ENCODE data around the gene COG2.
"Not testable (repeated sequence)": the region's sequence is repeated elsewhere in the genome, so short reads cannot be mapped to it uniquely, and the experiment has no call there.

The COG2 gene

GRCh38 chr1:230642263-230642959 lies at the start of gene COG2:
COG2 (plus strand) TSS chr1:230642481; CDS start chr1:230642607, 126 bp downstream.
- TF ChIP-seq GATA1 (IDR thresholded peaks at IDR 0.05; ENCODE audit: low read depth, low read length) (no peak), POLR2A (IDR thresholded peaks at IDR 0.05; ENCODE audit: low read length) (peak; percentile 86)
- DNase-seq: peak; percentile 96 to 97

GRCh38 chr1:230592848-230593414 lies 49.4 kb upstream of the COG2 start:
- TF ChIP-seq GATA1 (IDR thresholded peaks at IDR 0.05; ENCODE audit: low read depth, low read length): no peak
- TF ChIP-seq POLR2A (IDR thresholded peaks at IDR 0.05; ENCODE audit: low read length): no peak
- no peak for DNase-seq

- no peak for DNase-seq
Observed at GRCh38 chr1:230594214-230594773, 48.0 kb upstream of the COG2 start.

DNA sequence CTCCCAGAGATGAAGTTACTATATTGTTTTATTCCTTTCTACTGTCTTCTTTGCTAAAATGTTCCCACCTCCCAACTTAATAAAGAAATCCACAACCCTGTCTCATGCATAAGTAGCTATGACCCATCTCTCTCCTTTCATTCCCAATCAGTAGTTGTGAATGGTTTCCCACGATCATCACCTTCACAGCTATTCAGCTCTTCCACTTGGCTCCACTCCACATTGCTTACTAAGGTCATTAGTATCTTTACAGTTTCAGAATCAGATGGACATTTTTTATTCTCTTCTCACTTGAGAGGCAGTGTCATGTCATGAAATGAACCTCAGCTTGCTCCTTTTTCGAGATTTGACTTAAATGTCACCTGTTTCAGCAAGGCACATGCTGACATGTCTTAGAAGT lies 47.1 kb upstream of the COG2 start:
- TF ChIP-seq POLR2A (IDR thresholded peaks at IDR 0.05; ENCODE audit: low read length) (no peak), GATA1 (IDR thresholded peaks at IDR 0.05; ENCODE audit: low read depth, low read length) (no peak)
- no peak for DNase-seq

More at GRCh38 chr1:230594214-230594773, 48.0 kb upstream of the COG2 start:
- TF ChIP-seq GATA1 (IDR thresholded peaks at IDR 0.05; ENCODE audit: low read depth, low read length) (no peak), POLR2A (IDR thresholded peaks at IDR 0.05; ENCODE audit: low read length) (no peak)

DNA sequence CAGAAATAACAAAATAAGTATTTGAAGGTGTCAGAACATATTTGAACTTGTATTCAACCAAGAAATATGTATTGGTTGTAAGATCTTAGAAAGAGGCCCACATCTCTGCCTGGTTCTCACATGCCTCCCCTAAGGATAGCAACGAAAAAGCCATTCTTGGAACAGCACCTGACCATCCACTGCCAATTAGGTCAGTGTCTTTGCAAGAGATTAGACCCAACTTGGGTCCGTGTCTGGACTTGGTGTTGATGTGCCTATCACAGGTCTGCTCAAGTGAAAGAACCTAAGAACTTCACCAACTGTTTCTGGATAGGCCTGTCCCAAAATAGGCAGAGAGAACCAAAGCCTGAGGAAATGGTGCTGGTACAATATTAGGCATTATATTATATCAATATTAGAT lies 46.0 kb upstream of the COG2 start:
- no peak for TF ChIP-seq GATA1 (IDR thresholded peaks at IDR 0.05; ENCODE audit: low read depth, low read length)
- no peak for TF ChIP-seq POLR2A (IDR thresholded peaks at IDR 0.05; ENCODE audit: low read length)
- no peak for DNase-seq

- no peak for DNase-seq
- TF ChIP-seq GATA1 (IDR thresholded peaks at IDR 0.05; ENCODE audit: low read depth, low read length) (no peak), POLR2A (IDR thresholded peaks at IDR 0.05; ENCODE audit: low read length) (no peak)
Observed at GRCh38 chr1:230598745-230599144, 43.5 kb upstream of the COG2 start.

GRCh38 chr1:230599926-230600656 lies 42.2 kb upstream of the COG2 start:
- no peak for TF ChIP-seq POLR2A (IDR thresholded peaks at IDR 0.05; ENCODE audit: low read length)
- TF ChIP-seq GATA1 (IDR thresholded peaks at IDR 0.05; ENCODE audit: low read depth, low read length): no peak

DNA sequence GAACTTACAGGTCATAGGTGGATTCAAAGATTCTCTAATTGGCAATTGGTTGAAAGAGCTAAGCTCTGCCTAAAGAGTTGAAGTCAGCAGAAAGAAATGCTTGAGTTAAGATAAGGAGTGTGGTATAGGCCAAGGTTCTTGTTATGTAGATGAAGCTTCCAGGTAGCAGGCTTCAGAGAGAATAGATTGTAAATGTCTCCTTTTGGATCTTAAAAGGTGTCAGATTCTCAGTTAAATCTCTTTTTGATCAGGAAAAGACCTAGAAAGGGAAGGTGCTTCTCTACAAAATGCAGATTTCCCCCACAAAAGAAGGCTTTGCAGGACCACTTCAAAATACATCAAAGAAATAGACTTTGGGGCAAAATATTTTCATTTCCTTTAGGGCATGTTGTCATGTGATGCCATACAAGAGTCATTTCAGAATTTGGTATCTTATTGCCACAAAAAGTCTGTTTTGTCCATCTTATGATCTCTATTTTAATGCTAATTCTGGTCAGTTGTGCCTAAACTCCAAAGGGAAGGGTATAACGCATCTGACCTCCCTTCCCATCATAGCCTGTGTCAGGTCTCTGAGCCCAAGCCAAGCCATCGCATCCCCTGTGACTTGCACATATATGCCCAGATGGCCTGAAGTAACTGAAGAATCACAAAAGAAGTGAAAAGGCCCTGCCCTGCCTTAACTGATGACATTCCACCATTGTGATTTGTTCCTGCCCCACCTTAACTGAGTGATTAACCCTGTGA lies 41.5 kb upstream of the COG2 start:
- DNase-seq: not testable (repeated sequence)

More at GRCh38 chr1:230599926-230600656, 42.2 kb upstream of the COG2 start:
- DNase-seq: no peak

DNA sequence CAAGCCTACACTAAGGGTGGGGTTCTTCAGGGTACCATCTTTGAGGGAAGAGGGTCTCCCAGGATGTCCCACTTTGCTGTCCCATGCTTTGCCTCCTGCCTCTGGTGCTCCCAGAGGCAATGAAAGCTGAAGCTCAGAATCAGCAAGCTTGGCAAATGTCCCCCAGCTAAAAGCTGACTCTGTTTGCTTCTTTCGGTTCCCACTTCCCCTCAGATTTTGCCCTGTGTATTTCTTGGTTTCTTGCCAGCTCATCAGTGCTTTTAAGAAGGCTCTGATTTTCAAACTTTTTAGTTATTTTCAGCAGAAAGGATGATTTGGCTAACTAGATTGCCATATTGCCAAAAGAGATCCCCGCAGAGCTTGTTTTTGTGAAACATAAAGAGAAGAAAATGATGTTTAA lies 33.1 kb upstream of the COG2 start:
- TF ChIP-seq POLR2A (IDR thresholded peaks at IDR 0.05; ENCODE audit: low read length) (no peak), GATA1 (IDR thresholded peaks at IDR 0.05; ENCODE audit: low read depth, low read length) (no peak)

GRCh38 chr1:230610589-230610988 lies 31.7 kb upstream of the COG2 start:
- no peak for TF ChIP-seq GATA1 (IDR thresholded peaks at IDR 0.05; ENCODE audit: low read depth, low read length)
- no peak for TF ChIP-seq POLR2A (IDR thresholded peaks at IDR 0.05; ENCODE audit: low read length)
- no peak for DNase-seq

More for the DNA sequence above, 33.1 kb upstream of the COG2 start:
- DNase-seq: no peak

GRCh38 chr1:230611128-230611877 lies 31.0 kb upstream of the COG2 start:
- TF ChIP-seq GATA1 (IDR thresholded peaks at IDR 0.05; ENCODE audit: low read depth, low read length) (no peak), POLR2A (IDR thresholded peaks at IDR 0.05; ENCODE audit: low read length) (no peak)
- DNase-seq: no peak

DNA sequence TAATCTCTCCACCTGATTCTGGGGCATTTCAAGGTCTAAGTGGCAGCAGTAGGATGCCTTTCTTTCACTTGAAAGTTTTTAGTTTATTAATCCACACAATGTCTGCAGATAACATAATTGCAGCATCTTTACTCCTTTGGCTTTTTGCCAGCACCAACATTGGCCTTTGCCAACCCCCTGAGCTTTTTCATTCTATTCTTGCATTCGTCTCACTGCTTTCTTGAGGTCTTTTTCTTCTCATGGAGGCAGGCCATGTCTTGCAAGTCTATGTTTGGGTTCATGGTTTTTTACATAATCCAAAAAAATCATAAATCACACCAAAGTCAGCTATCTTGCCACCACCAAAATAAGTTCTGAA lies 30.4 kb upstream of the COG2 start:
- TF ChIP-seq GATA1 (IDR thresholded peaks at IDR 0.05; ENCODE audit: low read depth, low read length): no peak

DNA sequence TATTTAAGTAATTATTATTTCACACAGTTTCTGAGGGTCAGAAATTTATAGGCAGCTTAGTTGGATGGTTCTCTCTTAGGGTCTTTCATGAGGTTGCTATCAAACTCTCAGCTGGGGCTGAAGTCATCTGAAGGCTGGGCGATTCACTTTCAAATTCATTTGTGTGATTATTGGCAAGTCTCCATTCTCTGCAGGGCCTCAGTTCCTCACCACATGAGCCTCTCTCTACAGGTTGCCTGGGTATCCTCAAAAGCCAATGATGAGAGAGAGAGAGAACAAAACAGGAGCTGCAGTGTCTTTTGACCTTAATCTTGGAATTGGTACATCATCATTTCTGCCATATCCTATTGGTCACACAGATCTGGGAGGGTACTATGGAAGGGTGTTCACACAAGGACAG lies 29.6 kb upstream of the COG2 start:
- TF ChIP-seq GATA1 (IDR thresholded peaks at IDR 0.05; ENCODE audit: low read depth, low read length) (no peak), POLR2A (IDR thresholded peaks at IDR 0.05; ENCODE audit: low read length) (no peak)
- no peak for DNase-seq

More for the DNA sequence above, 30.4 kb upstream of the COG2 start:
- no peak for DNase-seq

All from erythroblast (primary cell).